HepG2 (cell line): ENCODE data around the gene DSCAM.

Experiments
- HDAC1 ChIP-seq: sonication (generic); formaldehyde crosslinking; IDR thresholded peaks from 2 replicates; pipeline ENCODE4 v1.5.1; 2020; ENCODE audit warnings: mild to moderate bottlenecking, missing genetic modification reagents
- MLLT10 ChIP-seq: sonication (generic); formaldehyde crosslinking; IDR thresholded peaks from 2 replicates; pipeline ENCODE4 v1.4.0; 2020; ENCODE audit warnings: missing genetic modification reagents
- PCBP2 ChIP-seq: fragments of 200-400 bp; formaldehyde crosslinking; optimal IDR thresholded peaks from 2 replicates; pipeline ENCODE3; 2018; ENCODE audit warnings: low read length, low read depth; ENCODE audit not compliant: poor library complexity, severe bottlenecking
- RFX5 ChIP-seq: IDR thresholded peaks from 2 replicates; pipeline ENCODE4 v1.6.1; 2011; ENCODE audit warnings: low read depth, low read length, improper control_type of control experiment
- SRSF9 ChIP-seq: fragments of 200-400 bp; formaldehyde crosslinking; IDR thresholded peaks from 2 replicates; pipeline ENCODE4 v1.6.1; 2018; ENCODE audit warnings: borderline replicate concordance, mild to moderate bottlenecking, low read depth, low read length; ENCODE audit not compliant: insufficient read depth, poor library complexity, severe bottlenecking
- TP53 ChIP-seq: sonication (generic); formaldehyde crosslinking; conservative IDR thresholded peaks from 2 replicates; pipeline ENCODE4 v1.4.0; 2020; ENCODE audit warnings: missing genetic modification reagents
- ZBTB7A ChIP-seq: sonication (generic); formaldehyde crosslinking; IDR thresholded peaks from 2 replicates; pipeline ENCODE4 v1.8.0; 2022; ENCODE audit warnings: mild to moderate bottlenecking, missing genetic modification reagents
- ZNF446 ChIP-seq: sonication (generic); formaldehyde crosslinking; IDR thresholded peaks from 2 replicates; pipeline ENCODE4 v1.5.0; 2020; ENCODE audit warnings: mild to moderate bottlenecking, missing genetic modification reagents
- ZNF460 ChIP-seq: sonication (generic); formaldehyde crosslinking; IDR thresholded peaks from 2 replicates; pipeline ENCODE4 v1.5.1; 2020; ENCODE audit warnings: missing genetic modification reagents, mild to moderate bottlenecking, borderline replicate concordance
- ZNF720 ChIP-seq: sonication (generic); formaldehyde crosslinking; IDR thresholded peaks from 2 replicates; pipeline ENCODE4 v1.4.0; 2020; ENCODE audit warnings: missing genetic modification reagents
- TF ChIP-seq, protein P1 (sequence below), 2 experiments: sonication (generic) in 1 of 2; formaldehyde crosslinking in 1 of 2; IDR thresholded peaks; 2 replicates each; pipeline versions ENCODE4 v1.5.1 to v1.6.1; 2011 to 2020; ENCODE audit warnings: borderline replicate concordance in 1 of 2, low read depth in 1 of 2, low read length in 1 of 2, mild to moderate bottlenecking in 1 of 2, missing genetic modification reagents in 1 of 2, moderate library complexity in 1 of 2
- TF ChIP-seq, protein P2 (sequence below): sonication (generic); formaldehyde crosslinking; IDR thresholded peaks from 2 replicates; pipeline ENCODE4 v1.5.0; 2020; ENCODE audit warnings: mild to moderate bottlenecking, missing genetic modification reagents, moderate library complexity

DNA sequence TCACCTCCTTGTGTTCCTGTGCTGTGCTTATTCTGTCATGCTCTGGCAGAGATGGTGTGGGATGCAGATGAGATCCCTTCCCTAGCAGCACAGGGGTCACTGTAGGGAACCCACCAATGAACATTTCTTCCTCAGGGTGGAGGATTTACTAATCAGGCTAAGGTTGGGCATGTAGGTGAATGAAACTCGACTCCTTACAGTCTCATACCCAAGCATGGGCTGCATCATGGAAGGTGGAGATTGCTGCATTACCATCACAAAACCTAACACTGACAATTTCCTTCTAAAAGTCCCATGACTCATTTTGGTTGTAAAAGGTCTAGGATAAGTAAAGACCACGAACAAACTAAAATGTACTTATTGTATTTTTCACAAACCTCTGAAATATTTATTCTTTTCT, 399.9 kb downstream of the DSCAM start:
- TF ChIP-seq ZNF720 (no peak), ZBTB7A (no peak), PCBP2 (no peak), TP53 (CRISPR knock-in tag) (no peak), ZNF460 (CRISPR knock-in tag) (no peak), MLLT10 (CRISPR knock-in tag) (no peak), ZNF446 (CRISPR knock-in tag) (no peak), RFX5 (no peak), SRSF9 (no peak), HDAC1 (CRISPR knock-in tag) (no peak)
- TF ChIP-seq, protein P1, sequence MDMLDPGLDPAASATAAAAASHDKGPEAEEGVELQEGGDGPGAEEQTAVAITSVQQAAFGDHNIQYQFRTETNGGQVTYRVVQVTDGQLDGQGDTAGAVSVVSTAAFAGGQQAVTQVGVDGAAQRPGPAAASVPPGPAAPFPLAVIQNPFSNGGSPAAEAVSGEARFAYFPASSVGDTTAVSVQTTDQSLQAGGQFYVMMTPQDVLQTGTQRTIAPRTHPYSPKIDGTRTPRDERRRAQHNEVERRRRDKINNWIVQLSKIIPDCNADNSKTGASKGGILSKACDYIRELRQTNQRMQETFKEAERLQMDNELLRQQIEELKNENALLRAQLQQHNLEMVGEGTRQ (IDR thresholded peaks at IDR 0.05; ENCODE audit: low read depth, low read length) = no peak
- TF ChIP-seq, protein P1 (CRISPR knock-in tag; IDR thresholded peaks at IDR 0.05; ENCODE audit: borderline replicate concordance) = no peak
- TF ChIP-seq, protein P2, sequence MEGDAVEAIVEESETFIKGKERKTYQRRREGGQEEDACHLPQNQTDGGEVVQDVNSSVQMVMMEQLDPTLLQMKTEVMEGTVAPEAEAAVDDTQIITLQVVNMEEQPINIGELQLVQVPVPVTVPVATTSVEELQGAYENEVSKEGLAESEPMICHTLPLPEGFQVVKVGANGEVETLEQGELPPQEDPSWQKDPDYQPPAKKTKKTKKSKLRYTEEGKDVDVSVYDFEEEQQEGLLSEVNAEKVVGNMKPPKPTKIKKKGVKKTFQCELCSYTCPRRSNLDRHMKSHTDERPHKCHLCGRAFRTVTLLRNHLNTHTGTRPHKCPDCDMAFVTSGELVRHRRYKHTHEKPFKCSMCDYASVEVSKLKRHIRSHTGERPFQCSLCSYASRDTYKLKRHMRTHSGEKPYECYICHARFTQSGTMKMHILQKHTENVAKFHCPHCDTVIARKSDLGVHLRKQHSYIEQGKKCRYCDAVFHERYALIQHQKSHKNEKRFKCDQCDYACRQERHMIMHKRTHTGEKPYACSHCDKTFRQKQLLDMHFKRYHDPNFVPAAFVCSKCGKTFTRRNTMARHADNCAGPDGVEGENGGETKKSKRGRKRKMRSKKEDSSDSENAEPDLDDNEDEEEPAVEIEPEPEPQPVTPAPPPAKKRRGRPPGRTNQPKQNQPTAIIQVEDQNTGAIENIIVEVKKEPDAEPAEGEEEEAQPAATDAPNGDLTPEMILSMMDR = no peak
